Endometrium (tissue), 2 donors: ENCODE measurements around the gene AFF2.

Source experiments
- FAIRE-seq: peaks from 2 replicates; lab custom pipeline; 2012; peaks lifted over from hg19 to GRCh38; lab: Jason Lieb, UNC
- donor health status: control.
- donor health status: control.

The AFF2 gene

GRCh38 chrX:148929686-148930085, 429.3 kb downstream of the AFF2 start:
- FAIRE-seq = no peak

- FAIRE-seq = no peak
Observed at GRCh38 chrX:148930206-148930729, 429.9 kb downstream of the AFF2 start.

DNA sequence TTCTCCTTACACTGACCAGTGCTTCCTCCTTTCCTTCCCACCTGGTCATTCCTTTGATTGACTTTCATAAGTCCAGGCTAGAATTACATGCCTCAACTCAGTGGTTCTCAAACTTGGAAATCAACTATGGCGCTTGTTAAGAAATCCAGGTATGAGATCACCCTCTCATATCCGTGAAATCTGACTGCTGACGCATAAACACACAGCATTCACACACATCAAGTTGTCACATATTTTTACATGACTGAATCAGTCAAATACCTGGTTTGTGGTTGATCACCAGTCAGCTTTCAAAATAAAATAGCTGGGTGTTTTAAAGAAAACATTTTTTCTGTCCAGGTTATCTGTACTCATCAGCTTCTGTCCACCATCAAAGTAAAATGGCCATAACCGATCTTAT, 433.5 kb downstream of the AFF2 start:
- no peak for FAIRE-seq

DNA sequence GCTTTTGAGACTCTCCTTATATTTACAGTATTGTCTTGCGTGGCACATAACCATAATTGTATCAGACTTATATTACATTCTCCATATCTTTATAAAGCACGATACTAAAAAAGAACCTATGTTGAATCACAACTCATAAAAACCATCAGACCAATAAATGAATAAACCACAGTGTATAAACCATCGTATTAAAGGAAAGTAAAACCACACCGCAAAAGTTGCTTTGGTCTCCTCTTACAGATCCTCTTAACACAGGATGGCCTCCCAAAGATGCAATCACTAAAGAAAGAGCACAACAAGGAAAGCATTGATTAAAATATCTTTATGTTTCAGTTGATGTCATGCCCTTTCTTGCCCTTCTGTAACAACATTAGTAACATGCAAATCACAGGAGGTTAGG, 437.9 kb downstream of the AFF2 start:
- no peak for FAIRE-seq

DNA sequence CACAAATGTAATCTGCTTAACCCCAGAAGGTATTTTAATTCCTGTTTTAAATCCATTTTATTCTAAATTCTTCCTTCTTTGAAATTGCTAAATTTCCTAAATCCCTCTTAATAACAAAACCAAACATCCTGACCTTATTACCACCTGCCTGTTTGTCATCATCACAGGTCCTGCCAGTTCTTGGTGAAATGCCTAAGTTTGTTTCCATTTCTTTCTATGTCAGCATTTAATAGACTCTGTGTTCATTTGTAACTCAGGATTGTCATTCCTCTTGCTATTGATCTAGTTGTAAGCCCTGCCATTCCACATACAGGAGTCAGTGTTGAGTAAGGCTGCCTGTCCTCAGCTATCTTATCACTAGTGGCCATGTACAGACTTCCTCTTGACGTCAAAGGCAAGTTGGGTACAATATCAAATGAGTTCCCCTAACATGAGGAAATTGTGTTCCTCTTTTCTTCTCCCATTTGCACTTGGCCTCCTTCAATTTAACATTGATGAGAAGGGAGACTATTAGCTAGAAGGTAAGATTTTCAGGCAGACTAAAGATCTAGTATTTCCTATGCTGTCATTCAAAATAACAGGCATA, 440.1 kb downstream of the AFF2 start:
- no peak for FAIRE-seq

DNA sequence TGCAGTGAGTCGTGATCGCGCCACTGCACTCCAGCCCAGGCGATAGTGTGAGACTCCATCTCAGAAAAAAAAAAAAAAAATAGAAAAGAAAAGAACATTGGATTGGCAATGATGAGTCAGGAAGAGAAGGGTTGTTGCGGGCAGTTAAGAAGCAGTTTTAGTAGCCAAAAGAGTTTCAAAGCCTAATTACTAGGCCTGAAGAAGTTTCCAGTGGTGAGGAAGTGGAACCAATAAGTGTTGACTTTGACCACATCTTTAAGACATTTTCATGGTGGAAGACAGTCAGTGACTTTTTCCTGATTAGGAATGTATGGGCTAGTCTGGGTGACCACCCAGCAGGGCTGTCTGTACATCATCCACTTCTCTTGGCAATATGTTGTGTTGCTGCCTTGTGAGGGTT, 442.3 kb downstream of the AFF2 start:
- FAIRE-seq = no peak

DNA sequence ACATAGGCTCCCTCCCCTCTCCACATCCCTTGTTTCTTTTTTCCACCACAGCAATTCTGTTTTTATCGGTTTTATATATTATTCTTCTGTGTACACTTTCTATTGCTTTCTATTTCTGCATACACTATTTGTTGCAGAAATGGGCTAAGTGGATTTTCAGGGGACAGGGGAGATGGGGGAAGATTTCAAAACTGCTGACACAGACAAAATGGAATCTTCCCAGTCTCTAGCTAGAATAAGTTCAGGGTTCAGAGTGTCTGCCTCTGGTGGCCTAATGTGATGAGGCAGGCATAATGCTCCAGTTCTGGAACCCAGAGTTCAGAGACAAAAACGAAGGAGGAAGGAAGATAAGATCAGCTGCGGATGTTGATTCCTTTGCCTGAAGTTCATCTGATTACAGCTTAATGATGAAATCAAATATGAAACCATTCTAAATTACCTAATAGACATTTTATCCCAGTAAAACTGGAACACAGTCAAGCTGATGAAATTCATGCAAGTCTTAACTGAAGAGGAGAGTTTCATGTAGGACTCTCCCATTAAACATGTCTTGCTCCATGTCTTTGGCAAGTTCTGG, 447.1 kb downstream of the AFF2 start:
- FAIRE-seq = no peak

- no peak for FAIRE-seq
Observed at GRCh38 chrX:148956352-148956751, 455.9 kb downstream of the AFF2 start.

DNA sequence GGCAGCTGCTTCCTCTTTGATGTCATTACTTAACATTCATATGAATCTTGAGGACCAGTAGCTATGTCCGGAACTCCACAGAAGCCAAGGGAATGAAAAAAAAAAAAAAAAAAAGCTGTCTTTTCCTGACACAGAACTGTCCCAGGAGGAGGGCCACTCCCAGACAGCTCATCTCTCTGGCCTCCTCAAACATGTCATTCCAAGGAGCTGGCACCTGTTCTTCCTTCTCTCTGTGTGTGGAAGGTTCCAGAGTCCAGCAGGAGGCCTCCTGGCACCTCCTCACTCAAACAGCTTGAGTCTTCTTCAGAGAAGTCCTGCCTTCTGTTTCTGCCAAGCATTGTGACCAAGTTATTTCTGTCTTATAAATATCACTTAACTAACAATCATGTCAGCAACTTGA, 458.5 kb downstream of the AFF2 start:
- FAIRE-seq = no peak

GRCh38 chrX:148960060-148960459, 459.6 kb downstream of the AFF2 start:
- FAIRE-seq = no peak

- no peak for FAIRE-seq
Observed at GRCh38 chrX:148961985-148962384, 461.6 kb downstream of the AFF2 start.

- FAIRE-seq = no peak
Observed at GRCh38 chrX:148976571-148977400, 476.4 kb downstream of the AFF2 start.

GRCh38 chrX:148979786-148980185, 479.4 kb downstream of the AFF2 start:
- no peak for FAIRE-seq

DNA sequence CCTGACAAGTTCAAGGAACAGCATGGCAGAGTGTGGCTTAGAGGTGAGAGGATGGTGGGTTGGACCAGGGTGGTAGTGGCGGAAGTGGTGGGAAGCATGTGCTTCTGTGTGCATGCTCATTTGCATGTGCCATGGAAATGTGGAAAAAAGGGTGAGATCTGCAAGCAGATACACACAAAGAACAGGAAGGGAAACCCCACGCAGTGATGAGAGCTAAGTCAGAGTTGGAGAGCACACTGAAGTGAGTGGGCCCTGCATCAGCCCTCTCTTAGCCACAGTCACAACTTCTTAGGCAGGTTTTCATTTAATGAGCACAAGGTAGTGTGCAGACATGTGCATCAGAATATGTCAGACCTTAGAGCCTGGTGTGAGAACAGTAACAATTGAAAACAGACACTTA, 483.8 kb downstream of the AFF2 start:
- FAIRE-seq = no peak

GRCh38 chrX:148991502-148991901, 491.1 kb downstream of the AFF2 start:
- FAIRE-seq = no peak

DNA sequence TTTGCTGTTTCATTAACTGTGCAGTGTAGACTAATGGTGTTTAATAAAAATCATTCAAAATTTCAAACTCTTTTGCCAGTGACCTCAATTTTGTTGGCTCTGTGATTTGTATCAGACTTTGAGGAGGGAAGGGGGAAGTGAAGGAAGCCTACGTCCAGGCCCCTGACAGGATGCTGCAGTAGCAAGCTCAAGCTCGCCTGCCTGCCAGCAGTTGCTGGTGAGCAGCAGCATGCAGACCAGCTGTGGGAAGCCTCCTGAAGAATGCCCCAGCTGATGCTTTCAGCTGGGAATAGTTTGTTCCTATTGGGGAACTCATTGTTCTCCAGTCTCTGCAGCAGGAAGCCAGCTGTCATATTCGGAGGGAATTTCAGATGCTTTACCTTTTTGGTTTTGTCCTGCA, 495.2 kb downstream of the AFF2 start:
- no peak for FAIRE-seq

- FAIRE-seq = no peak
Observed at GRCh38 chrX:149002320-149002719, 501.9 kb downstream of the AFF2 start.

- FAIRE-seq = no peak
Observed at GRCh38 chrX:149003863-149004660, 503.6 kb downstream of the AFF2 start.

DNA sequence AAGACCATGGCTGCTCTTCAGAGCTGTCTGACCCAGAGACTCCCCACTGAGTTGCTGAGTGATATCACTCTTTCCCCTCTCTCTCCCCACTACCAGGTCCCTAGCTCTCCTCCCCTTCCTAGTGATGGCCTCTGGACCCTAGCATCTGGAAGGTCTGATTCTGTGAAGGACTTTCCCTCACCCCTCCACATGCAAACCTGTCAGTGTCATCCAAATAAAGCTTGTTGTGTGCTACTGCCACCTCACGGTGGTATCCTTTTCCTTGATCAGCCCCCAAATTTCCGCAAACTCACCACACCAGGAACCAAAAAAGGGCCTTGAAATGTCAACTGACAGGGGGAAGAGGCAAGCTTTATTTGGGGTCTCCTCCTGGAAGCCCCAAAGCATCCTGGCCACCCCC, 504.5 kb downstream of the AFF2 start:
- FAIRE-seq = no peak

DNA sequence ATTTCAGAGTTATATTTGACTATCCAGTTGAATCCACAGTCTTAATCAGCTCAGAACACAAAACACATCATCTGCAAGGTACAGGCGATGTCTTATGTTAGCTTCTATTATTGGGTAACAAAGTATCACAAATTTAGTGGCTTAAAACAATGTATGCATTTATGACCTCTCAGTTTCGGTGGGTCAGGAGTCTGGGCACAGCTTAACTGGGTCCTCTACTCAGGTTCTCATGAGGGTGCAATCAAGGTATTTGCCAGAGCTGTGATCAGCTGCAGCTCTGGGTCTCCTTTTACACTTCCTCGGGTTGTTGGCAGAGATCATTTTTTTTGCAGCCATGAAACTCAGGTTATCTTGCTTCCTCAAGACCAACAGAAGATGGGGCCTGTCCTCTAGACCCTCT, 505.8 kb downstream of the AFF2 start:
- FAIRE-seq = no peak

GRCh38 chrX:149007423-149007822, 507.0 kb downstream of the AFF2 start:
- no peak for FAIRE-seq

DNA sequence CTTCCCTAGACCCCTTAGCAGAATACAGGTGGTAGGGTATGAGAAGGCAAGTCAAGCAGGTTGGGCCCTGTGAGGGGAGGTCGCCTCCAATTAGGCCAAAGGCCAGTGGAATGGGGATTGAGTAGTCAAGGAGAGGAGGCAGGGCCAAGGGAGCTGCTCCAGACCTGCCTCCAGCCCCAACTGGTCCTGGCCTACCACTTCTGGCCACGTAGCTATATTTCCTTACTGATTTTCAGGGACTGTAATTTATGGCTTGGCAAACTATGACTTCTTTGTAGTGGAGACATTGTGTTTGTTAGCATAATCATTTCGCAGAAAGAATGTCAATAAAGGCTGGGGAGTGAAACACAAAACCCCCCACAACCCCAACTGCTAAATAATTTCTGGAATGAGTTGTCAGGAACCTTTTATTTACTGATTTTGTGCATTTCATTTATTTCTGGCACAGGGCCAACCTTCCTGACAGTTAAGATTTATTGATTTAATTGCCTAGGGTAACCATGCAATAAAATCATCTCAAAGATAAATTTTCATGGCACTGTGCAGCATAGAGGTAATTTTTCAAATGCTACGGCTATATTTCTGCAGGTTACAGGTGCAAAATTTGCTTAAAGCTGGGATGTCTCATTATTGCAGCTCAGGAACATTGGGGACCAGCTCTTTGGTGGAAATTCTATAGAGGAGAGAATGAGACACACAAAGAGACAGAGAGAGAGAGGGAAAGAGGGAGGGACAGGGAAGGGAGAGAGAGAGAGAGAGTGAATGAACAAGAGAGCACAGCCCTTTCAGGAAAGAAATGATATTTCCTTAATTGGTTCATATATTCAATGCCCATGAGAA, 509.8 kb downstream of the AFF2 start:
- no peak for FAIRE-seq
